SU-DHL-6 (cell line): ENCODE measurements around the gene EVPLL.
"Not testable (repeated sequence)": the region's sequence is repeated elsewhere in the genome, so short reads cannot be mapped to it uniquely, and the experiment has no call there.

Experiments used
- EZH2phosphoT487 ChIP-seq: fragments of 200-600 bp; sonication (generic), shearing (Covaris generic); conservative IDR thresholded peaks from 2 replicates; pipeline ENCODE4 v1.6.1; 2018; ENCODE audit warnings: mild to moderate bottlenecking, antibody characterized with exemption, low read length, moderate library complexity, mixed read lengths
- TF ChIP-seq, protein P1 (sequence below): fragments of 200-600 bp; sonication (generic); IDR thresholded peaks from one replicate; pipeline ENCODE4 v1.5.1; 2017; ENCODE audit warnings: antibody characterized with exemption, mild to moderate bottlenecking, low read length, moderate library complexity; ENCODE audit not compliant: insufficient read depth, poor library complexity, severe bottlenecking

DNA sequence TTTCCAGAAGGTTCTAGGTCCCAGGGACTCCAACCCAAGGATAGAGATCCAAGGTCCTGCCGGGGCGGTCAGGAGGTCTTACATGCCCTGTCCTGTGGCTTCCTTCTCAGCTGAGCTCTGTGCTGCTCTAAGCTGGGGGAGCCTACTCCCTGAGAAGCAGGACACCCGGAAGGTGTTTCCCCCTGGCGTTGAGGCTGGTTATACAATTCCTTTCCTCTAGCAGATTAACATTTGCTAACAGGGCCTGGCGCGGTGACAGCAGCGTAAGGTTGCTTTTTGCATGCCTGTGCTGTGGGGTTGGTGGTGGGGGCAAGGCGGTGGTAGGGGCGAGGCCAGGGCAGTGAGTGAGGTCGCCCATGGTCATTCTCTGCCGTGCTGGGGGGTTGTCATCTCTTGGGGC lies 43.9 kb downstream of the EVPLL start:
- TF ChIP-seq, protein P1, sequence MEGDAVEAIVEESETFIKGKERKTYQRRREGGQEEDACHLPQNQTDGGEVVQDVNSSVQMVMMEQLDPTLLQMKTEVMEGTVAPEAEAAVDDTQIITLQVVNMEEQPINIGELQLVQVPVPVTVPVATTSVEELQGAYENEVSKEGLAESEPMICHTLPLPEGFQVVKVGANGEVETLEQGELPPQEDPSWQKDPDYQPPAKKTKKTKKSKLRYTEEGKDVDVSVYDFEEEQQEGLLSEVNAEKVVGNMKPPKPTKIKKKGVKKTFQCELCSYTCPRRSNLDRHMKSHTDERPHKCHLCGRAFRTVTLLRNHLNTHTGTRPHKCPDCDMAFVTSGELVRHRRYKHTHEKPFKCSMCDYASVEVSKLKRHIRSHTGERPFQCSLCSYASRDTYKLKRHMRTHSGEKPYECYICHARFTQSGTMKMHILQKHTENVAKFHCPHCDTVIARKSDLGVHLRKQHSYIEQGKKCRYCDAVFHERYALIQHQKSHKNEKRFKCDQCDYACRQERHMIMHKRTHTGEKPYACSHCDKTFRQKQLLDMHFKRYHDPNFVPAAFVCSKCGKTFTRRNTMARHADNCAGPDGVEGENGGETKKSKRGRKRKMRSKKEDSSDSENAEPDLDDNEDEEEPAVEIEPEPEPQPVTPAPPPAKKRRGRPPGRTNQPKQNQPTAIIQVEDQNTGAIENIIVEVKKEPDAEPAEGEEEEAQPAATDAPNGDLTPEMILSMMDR = not testable (repeated sequence)
- not testable (repeated sequence) for TF ChIP-seq EZH2phosphoT487
